Chondrocyte (in vitro differentiated cells): ENCODE measurements around the gene GNAS-AS1. TPM values are rescaled to one million over a fixed set of nuclear protein-coding genes. Genes with fewer than 3 reads are reported as not detected.

Experiments used
- DNase-seq: peaks from one replicate; pipeline ENCODE4 v3.0.0; 2021; ENCODE audit warnings: mixed read lengths, low spot score
- H3K27ac Mint-ChIP-seq: one replicate; pipeline ENCODE4 v1.8.0; 2021; ENCODE audit warnings: mild to moderate bottlenecking, moderate library complexity, mixed read lengths; ENCODE audit not compliant: unreplicated experiment
- H3K27me3 Mint-ChIP-seq: 2 replicates; pipeline ENCODE4 v1.8.0; 2021; ENCODE audit warnings: low read depth, mixed read lengths
- H3K36me3 Mint-ChIP-seq: 2 replicates; pipeline ENCODE4 v1.8.0; 2021; ENCODE audit warnings: low read depth, mixed read lengths
- H3K4me1 Mint-ChIP-seq: 2 replicates; pipeline ENCODE4 v1.8.0; 2021; ENCODE audit warnings: low read depth, mild to moderate bottlenecking, mixed read lengths
- H3K4me3 Mint-ChIP-seq: one replicate; pipeline ENCODE4 v1.8.0; 2021; ENCODE audit warnings: mild to moderate bottlenecking, moderate library complexity, mixed read lengths; ENCODE audit not compliant: unreplicated experiment
- H3K9me3 Mint-ChIP-seq: 2 replicates; pipeline ENCODE4 v1.8.0; 2021; ENCODE audit warnings: low read depth, mixed read lengths
- CTCF ChIP-seq: fragments of 200-600 bp; sonication (generic); IDR thresholded peaks from 2 replicates; pipeline ENCODE4 v1.5.0; 2021; ENCODE audit warnings: antibody characterized with exemption, mild to moderate bottlenecking, moderate library complexity
- total RNA-seq: library from RNA; stranded (reverse); gene quantifications from 3 replicates; pipeline ENCODE4 v1.2.1, GENCODE V29; 2021

Gene GNAS-AS1
- total RNA-seq, 1 donor from 2014 or later = 1.1 TPM

GRCh38 chr20:58896820-58897219 is 46.1 kb upstream of the GNAS-AS1 start:
- Mint-ChIP-seq H3K9me3 (no peaks in the 10 kb centered on the region), H3K36me3 (peaks cover 6% of the 10 kb centered on the region), H3K27me3 (no peaks in the 10 kb centered on the region), H3K27ac (peak overlapping the region; percentile 65), H3K4me3 (no peak overlapping the region), H3K4me1 (peaks cover 82% of the 10 kb centered on the region)
- no peak for TF ChIP-seq CTCF
- DNase-seq = no peak

GRCh38 chr20:58895448-58896180 is 44.9 kb upstream of the GNAS-AS1 start:
- no peak for TF ChIP-seq CTCF
- H3K27me3 Mint-ChIP-seq = no peaks in the 10 kb centered on the region
- H3K4me3 Mint-ChIP-seq = peak overlapping the region; percentile 97
- H3K27ac Mint-ChIP-seq = peak overlapping the region; percentile 86
- H3K9me3 Mint-ChIP-seq = no peaks in the 10 kb centered on the region
- DNase-seq = no peak
- peaks cover 6% of the 10 kb centered on the region for H3K36me3 Mint-ChIP-seq
- peaks cover 74% of the 10 kb centered on the region for H3K4me1 Mint-ChIP-seq

- H3K27ac Mint-ChIP-seq = peak overlapping the region; percentile 86
- H3K36me3 Mint-ChIP-seq = peaks cover 4% of the 10 kb centered on the region
- H3K4me3 Mint-ChIP-seq = peak overlapping the region; percentile 97
- H3K9me3 Mint-ChIP-seq = no peaks in the 10 kb centered on the region
- TF ChIP-seq CTCF = no peak
- H3K4me1 Mint-ChIP-seq = peaks cover 66% of the 10 kb centered on the region
- DNase-seq = no peak
- no peaks in the 10 kb centered on the region for H3K27me3 Mint-ChIP-seq
Measured at GRCh38 chr20:58894652-58895447, 44.1 kb upstream of the GNAS-AS1 start.

GRCh38 chr20:58893355-58894120 is 42.8 kb upstream of the GNAS-AS1 start:
- Mint-ChIP-seq H3K27me3 (no peaks in the 10 kb centered on the region), H3K27ac (peak overlapping the region; percentile 84), H3K4me3 (peak overlapping the region; percentile 97), H3K9me3 (no peaks in the 10 kb centered on the region), H3K36me3 (peaks cover 3% of the 10 kb centered on the region), H3K4me1 (peaks cover 56% of the 10 kb centered on the region)
- no peak for DNase-seq
- TF ChIP-seq CTCF = no peak

- H3K4me1 Mint-ChIP-seq = peaks cover 54% of the 10 kb centered on the region
- no peak for TF ChIP-seq CTCF
- H3K4me3 Mint-ChIP-seq = peak overlapping the region; percentile 97
- no peak for DNase-seq
- H3K36me3 Mint-ChIP-seq = peaks cover 3% of the 10 kb centered on the region
- peak overlapping the region; percentile 100 for H3K27ac Mint-ChIP-seq
- H3K9me3 Mint-ChIP-seq = no peaks in the 10 kb centered on the region
- no peaks in the 10 kb centered on the region for H3K27me3 Mint-ChIP-seq
Measured at GRCh38 chr20:58892932-58893224, 42.2 kb upstream of the GNAS-AS1 start.
